Liver (tissue), 9 donors: ENCODE data around the gene RPL5. TPM values are rescaled to one million over a fixed set of nuclear protein-coding genes. Genes with fewer than 3 reads are reported as not detected.

Source experiments
- DNase-seq: peaks from one replicate; pipeline ENCODE4 v3.0.0-alpha.2; 2017; ENCODE audit warnings: low spot score
- H3K27ac ChIP-seq, 2 donors: one replicate each; pipeline ENCODE4 v1.7.0; 2013; ENCODE audit warnings: inconsistent platforms in 2 of 2, low read length in 2 of 2, control low read depth in 1 of 2, low read depth in 1 of 2, mild to moderate bottlenecking in 1 of 2
- H3K27me3 ChIP-seq, 4 donors: one replicate each; pipeline versions ENCODE4 v1.6.1 to v1.7.0; 2013; ENCODE audit warnings: low read length in 3 of 4, inconsistent platforms in 1 of 4, mild to moderate bottlenecking in 1 of 4, moderate library complexity in 1 of 4; ENCODE audit not compliant: control insufficient read depth in 4 of 4, insufficient read depth in 4 of 4
- H3K36me3 ChIP-seq, 4 donors: one replicate each; pipeline versions ENCODE4 v1.6.1 to v1.7.0; 2013; ENCODE audit warnings: low read length in 3 of 4, mild to moderate bottlenecking in 3 of 4, low read depth in 1 of 4, moderate library complexity in 1 of 4; ENCODE audit not compliant: control insufficient read depth in 4 of 4, insufficient read depth in 3 of 4
- H3K4me1 ChIP-seq, 4 donors: one replicate each; pipeline versions ENCODE4 v1.6.1 to v1.7.0; 2013; ENCODE audit warnings: low read length in 3 of 4, mild to moderate bottlenecking in 3 of 4, moderate library complexity in 1 of 4; ENCODE audit not compliant: control insufficient read depth in 4 of 4, insufficient read depth in 4 of 4
- H3K4me3 ChIP-seq, 3 donors: one replicate each; pipeline versions ENCODE4 v1.6.1 to v1.7.0; 2013; ENCODE audit warnings: low read length in 3 of 3, control low read depth in 1 of 3, low read depth in 1 of 3, mild to moderate bottlenecking in 1 of 3
- H3K9ac ChIP-seq, 2 donors: one replicate each; pipeline ENCODE4 v1.7.0; 2013; ENCODE audit warnings: low read length in 2 of 2, mild to moderate bottlenecking in 2 of 2, moderate library complexity in 2 of 2, control low read depth in 1 of 2, low read depth in 1 of 2
- H3K9me3 ChIP-seq, 4 donors: one replicate each; pipeline versions ENCODE4 v1.6.1 to v1.7.0; 2013; ENCODE audit warnings: low read length in 3 of 4; ENCODE audit not compliant: control insufficient read depth in 4 of 4
- ATF3 ChIP-seq: IDR thresholded peaks from 2 replicates; pipeline ENCODE4 v1.6.1; 2016; ENCODE audit warnings: antibody characterized with exemption
- CTCF ChIP-seq: fragments of 150-350 bp; IDR thresholded peaks from 2 replicates; pipeline ENCODE4 v1.5.1; 2017; ENCODE audit warnings: improper control_type of control experiment, low read depth, low read length; ENCODE audit not compliant: missing input control
- EGR1 ChIP-seq, 2 donors: IDR thresholded peaks; 2 replicates each; pipeline ENCODE4 v1.6.1; 2016 to 2018; ENCODE audit warnings: antibody characterized with exemption in 2 of 2, low read depth in 2 of 2
- FOXA1 ChIP-seq: IDR thresholded peaks from 2 replicates; pipeline ENCODE4 v1.6.1; 2016; ENCODE audit warnings: antibody characterized with exemption
- FOXA2 ChIP-seq: IDR thresholded peaks from 2 replicates; pipeline ENCODE4 v1.6.1; 2016; ENCODE audit warnings: antibody characterized with exemption
- GABPA ChIP-seq, 2 donors: IDR thresholded peaks in 1 of 2; conservative IDR thresholded peaks in 1 of 2; 2 replicates each; pipeline ENCODE4 v1.6.1; 2016; ENCODE audit warnings: antibody characterized with exemption in 2 of 2, mild to moderate bottlenecking in 1 of 2, moderate library complexity in 1 of 2
- HNF4G ChIP-seq: IDR thresholded peaks from 2 replicates; pipeline ENCODE4 v1.6.1; 2016; ENCODE audit warnings: antibody characterized with exemption
- JUND ChIP-seq, 2 donors: IDR thresholded peaks; 2 replicates each; pipeline ENCODE4 v1.6.1; 2016; ENCODE audit warnings: antibody characterized with exemption in 2 of 2
- MAX ChIP-seq: IDR thresholded peaks from 2 replicates; pipeline ENCODE4 v1.6.1; 2016; ENCODE audit warnings: antibody characterized with exemption
- NR2F2 ChIP-seq: IDR thresholded peaks from 2 replicates; pipeline ENCODE4 v1.6.1; 2016; ENCODE audit warnings: antibody characterized with exemption
- RAD21 ChIP-seq, 2 donors: IDR thresholded peaks; 2 replicates each; pipeline ENCODE4 v1.6.1; 2016; ENCODE audit warnings: antibody characterized with exemption in 2 of 2, mild to moderate bottlenecking in 2 of 2
- REST ChIP-seq: IDR thresholded peaks from 2 replicates; pipeline ENCODE4 v1.6.1; 2016; ENCODE audit warnings: antibody characterized with exemption, mild to moderate bottlenecking
- RXRA ChIP-seq, 2 donors: IDR thresholded peaks; 2 replicates each; pipeline ENCODE4 v1.6.1; 2017 to 2018; ENCODE audit warnings: antibody characterized with exemption in 2 of 2, mild to moderate bottlenecking in 1 of 2
- SP1 ChIP-seq: IDR thresholded peaks from 2 replicates; pipeline ENCODE4 v1.6.1; 2018; ENCODE audit warnings: antibody characterized with exemption, mild to moderate bottlenecking
- TAF1 ChIP-seq: conservative IDR thresholded peaks from 2 replicates; pipeline ENCODE4 v1.6.1; 2016; ENCODE audit warnings: antibody characterized with exemption, mild to moderate bottlenecking
- YY1 ChIP-seq: IDR thresholded peaks from 2 replicates; pipeline ENCODE4 v1.6.1; 2016; ENCODE audit warnings: antibody characterized with exemption, mild to moderate bottlenecking
- ZBTB33 ChIP-seq: IDR thresholded peaks from 2 replicates; pipeline ENCODE4 v1.6.1; 2016; ENCODE audit warnings: antibody characterized with exemption
- WGBS: extraction: QIAGEN DNeasy Blood & Tissue Kit; methylation state at CpG from one replicate; pipeline ENCODE4 v1.1.7; 2013; 5-methylcytosine and 5-hydroxymethylcytosine counted together
- polyA plus RNA-seq, 2 donors: library from polyadenylated mRNA; stranded (reverse) in 1 of 2; unstranded in 1 of 2; fragments of 200-250 nt in 1 of 2; fragments of >200 nt in 1 of 2; fragmentation: Nextera tagmentation in 1 of 2; extraction: Ambion mirVana in 1 of 2; gene quantifications; one replicate each; pipeline versions ENCODE4 v1.2.1 to v1.2.3, GENCODE V29; 2013 to 2015
- total RNA-seq, 2 donors: library from RNA; depleted of rRNA; stranded (reverse); fragments of >200 nt; gene quantifications; one replicate each; pipeline ENCODE4 v1.2.3, GENCODE V29; 2014
- donor health status: healthy.
- donor health status: healthy.
- donor health status: healthy.
- donor health status: healthy.
- donor health status: healthy.

RPL5 gene
- total and polyA plus RNA-seq, 4 donors, result 336 to 765 (median 401) TPM

GRCh38 chr1:92843046-92843423 lies 11.2 kb downstream of the RPL5 start:
- Histone ChIP-seq H3K9me3 (no peaks in the 10 kb centered on the region), H3K36me3 (peaks cover 15 to 55% (median 48%) of the 10 kb centered on the region in 4 donors)

GRCh38 chr1:92843429-92844352 lies 11.9 kb downstream of the RPL5 start:
- 96% methylated on average over 8 of the region's 8 CpGs for WGBS
- Histone ChIP-seq H3K27me3 (no peaks in the 10 kb centered on the region), H3K9ac (no peak overlapping the region), H3K4me3 (no peak overlapping the region), H3K4me1 (peaks cover 0 to 6% (median 3%) of the 10 kb centered on the region in 4 donors), H3K27ac (no peak overlapping the region), H3K36me3 (peaks cover 15 to 49% (median 44%) of the 10 kb centered on the region in 4 donors), H3K9me3 (no peaks in the 10 kb centered on the region)
- TF ChIP-seq EGR1 (IDR thresholded peaks at IDR 0.05; ENCODE audit: low read depth in 2 of 2), result no peak
- TF ChIP-seq MAX, result no peak
- TF ChIP-seq HNF4G, result no peak
- no peak for TF ChIP-seq CTCF
- TF ChIP-seq JUND (IDR thresholded peaks at IDR 0.05), result no peak
- TF ChIP-seq YY1, result no peak
- TF ChIP-seq FOXA2, result no peak
- TF ChIP-seq GABPA (IDR thresholded peaks at IDR 0.05 in 1 of 2, conservative IDR thresholded peaks at IDR 0.05 in 1 of 2), result no peak
- TF ChIP-seq REST, result no peak
- no peak for TF ChIP-seq ZBTB33
- no peak for TF ChIP-seq RAD21 (IDR thresholded peaks at IDR 0.05)
- no peak for TF ChIP-seq SP1
- no peak for TF ChIP-seq NR2F2
- TF ChIP-seq ATF3, result no peak
- TF ChIP-seq TAF1, result no peak
- no peak for TF ChIP-seq FOXA1
- TF ChIP-seq RXRA (IDR thresholded peaks at IDR 0.05), result no peak
- DNase-seq, result no peak

More at GRCh38 chr1:92843046-92843423, 11.2 kb downstream of the RPL5 start:
- H3K4me1 ChIP-seq, result peaks cover 0 to 6% (median 3%) of the 10 kb centered on the region in 4 donors
- no peak overlapping the region for H3K27ac ChIP-seq
- 44% methylated on average over 2 of the region's 2 CpGs for WGBS
- H3K4me3 ChIP-seq, result no peak overlapping the region
- TF ChIP-seq TAF1, result no peak
- no peak for TF ChIP-seq HNF4G
- H3K9ac ChIP-seq, result no peak overlapping the region
- no peaks in the 10 kb centered on the region for H3K27me3 ChIP-seq
- no peak for DNase-seq
